ENCODE results near the gene CLSTN1.

CLSTN1 gene

DNA sequence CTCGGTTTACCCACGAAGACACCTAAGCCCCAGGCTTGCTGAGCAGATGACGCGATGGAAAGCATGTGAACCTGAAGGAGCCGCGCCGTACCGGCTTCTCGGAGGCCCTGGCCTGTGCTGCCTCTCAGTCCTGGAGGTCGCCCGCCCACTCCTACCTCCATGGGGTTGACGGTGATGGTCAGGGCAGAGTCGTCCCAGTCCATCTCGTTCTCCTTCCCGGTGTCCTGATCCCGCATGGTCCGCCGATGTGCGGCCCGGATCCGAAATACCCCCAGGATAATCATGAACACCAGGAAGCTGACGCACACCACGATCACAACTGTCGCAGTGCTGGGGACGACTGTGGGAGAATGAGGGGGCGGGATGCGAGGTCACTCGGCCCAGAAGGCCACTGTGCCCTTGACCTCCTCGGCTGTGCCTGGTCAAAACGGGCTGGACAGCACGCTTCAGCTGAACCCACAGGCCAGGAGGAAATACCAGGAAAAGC, 92.7 kb downstream of the CLSTN1 start:
- TF ChIP-seq POLR2AphosphoS5 (IDR thresholded peaks at IDR 0.05; ENCODE audit: low read depth, low read length) (peak; percentile 58; the same call in 1 of the 2 replicates), POU2F2 (IDR thresholded peaks at IDR 0.05; ENCODE audit: low read depth, low read length) (no peak), TAF1 (IDR thresholded peaks at IDR 0.05; ENCODE audit: low read depth, low read length) (no peak)
- DNase-seq (ENCODE audit: insufficient read length, low spot score) (no peak), FAIRE-seq (no peak)

DNA sequence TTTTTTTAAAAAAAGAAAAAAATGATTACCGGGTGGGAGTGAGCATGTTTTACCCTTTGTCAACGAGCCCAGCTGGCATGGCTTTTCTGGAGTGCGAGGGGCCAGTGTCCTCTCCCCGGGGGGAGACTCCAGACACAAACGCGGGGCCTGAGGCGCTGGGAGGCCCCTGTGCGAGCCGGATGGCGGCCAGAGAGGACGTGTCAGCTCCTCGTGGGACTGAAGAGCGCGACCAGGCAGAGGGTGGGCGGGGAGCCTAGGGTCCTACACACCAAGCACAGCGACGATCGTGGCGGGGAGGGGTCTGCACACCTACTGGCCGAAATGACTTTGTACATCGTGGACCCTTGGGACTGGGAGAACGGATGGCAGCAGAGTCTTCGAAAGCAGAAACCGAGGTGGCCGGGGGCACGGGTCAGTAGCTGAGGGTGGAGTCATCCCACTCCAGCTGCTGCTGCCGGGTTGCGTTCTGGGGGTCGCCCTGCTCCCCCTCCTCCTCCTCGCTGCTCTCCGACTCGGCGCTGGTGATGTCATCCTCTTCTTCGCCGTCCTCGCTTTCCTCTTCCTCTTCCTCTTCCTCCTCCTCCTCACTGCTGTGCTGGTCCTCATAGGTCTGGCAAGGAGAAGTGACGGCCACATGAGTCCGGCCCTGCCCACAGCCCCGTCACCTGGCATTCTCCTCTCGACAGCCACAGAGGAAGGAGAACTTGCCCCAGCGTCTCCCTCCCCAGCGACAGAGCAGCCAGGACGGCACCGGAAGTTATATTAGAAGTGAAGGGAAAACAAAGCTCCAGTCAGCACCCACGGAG, 93.5 kb downstream of the CLSTN1 start:
- DNase-seq (ENCODE audit: insufficient read length, low spot score) (no peak), FAIRE-seq (no peak)
- no peak; the same call in 1 of the 2 replicates for TF ChIP-seq POU2F2 (IDR thresholded peaks at IDR 0.05; ENCODE audit: low read depth, low read length)
- TF ChIP-seq POLR2AphosphoS5 (IDR thresholded peaks at IDR 0.05; ENCODE audit: low read depth, low read length): 0 out of 2 replicates have a peak, but pooled peaks have one; percentile 11
- peak; percentile 59; the same call in 1 of the 2 replicates for TF ChIP-seq POLR2A (IDR thresholded peaks at IDR 0.05; ENCODE audit: low read depth, low read length)

DNA sequence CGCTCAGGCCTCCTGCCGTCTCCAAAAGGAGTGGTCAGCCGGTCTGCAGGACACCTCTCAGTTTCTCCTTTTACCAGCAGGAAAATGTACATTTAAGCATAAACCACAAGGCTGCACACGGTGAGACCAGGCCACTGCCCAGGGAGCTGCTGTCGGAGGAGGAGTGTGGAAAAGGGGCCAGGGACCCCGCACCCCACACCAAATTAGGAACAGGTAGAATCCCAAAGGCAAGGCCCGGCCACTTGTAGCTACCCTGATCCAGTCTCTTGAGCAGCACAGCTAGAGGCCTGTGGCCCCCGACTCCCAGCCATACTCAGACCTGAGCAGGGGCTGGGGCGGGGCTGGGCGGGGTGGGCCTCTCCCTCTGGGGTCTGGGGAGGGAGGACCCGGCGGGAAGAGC, 94.2 kb downstream of the CLSTN1 start:
- FAIRE-seq (no peak), DNase-seq (ENCODE audit: insufficient read length, low spot score) (no peak)
- TF ChIP-seq PAX5 (IDR thresholded peaks at IDR 0.05; ENCODE audit: insufficient read depth, low read length, severe bottlenecking) (no peak), POU2F2 (IDR thresholded peaks at IDR 0.05; ENCODE audit: low read depth, low read length) (no peak), TAF1 (IDR thresholded peaks at IDR 0.05; ENCODE audit: low read depth, low read length) (no peak), POLR2A (IDR thresholded peaks at IDR 0.05; ENCODE audit: low read depth, low read length) (no peak), POLR2AphosphoS5 (IDR thresholded peaks at IDR 0.05; ENCODE audit: low read depth, low read length) (no peak)

DNA sequence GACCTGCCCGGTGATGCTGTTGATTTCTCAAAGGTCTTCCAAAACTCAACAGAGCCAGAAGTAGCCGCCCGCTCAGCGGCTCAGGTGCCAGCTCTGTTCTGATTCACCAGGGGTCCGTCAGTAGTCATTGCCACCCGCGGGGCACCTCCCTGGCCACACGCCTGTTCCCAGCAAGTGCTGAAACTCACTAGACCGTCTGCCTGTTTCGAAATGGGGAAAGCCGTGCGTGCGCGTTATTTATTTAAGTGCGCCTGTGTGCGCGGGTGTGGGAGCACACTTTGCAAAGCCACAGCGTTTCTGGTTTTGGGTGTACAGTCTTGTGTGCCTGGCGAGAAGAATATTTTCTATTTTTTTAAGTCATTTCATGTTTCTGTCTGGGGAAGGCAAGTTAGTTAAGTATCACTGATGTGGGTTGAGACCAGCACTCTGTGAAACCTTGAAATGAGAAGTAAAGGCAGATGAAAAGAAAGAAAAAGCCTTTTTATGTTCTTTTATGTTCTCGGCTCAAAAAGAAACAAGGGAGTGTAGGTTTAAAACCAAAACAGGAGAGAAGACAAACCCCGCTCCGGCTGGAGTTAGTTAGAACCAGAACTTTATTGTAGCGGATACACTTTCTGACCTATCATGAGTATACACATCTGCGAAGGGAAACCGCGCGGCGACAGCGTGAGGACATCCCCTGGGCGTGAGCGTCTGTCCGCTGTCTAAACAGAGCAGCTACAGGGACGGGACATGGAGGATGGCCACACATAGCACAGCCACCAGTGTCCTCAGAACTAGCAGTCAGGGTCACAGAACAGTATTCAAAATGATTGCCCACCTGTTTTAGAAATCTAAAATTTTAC, 95.1 kb downstream of the CLSTN1 start:
- TF ChIP-seq TAF1 (IDR thresholded peaks at IDR 0.05; ENCODE audit: low read depth, low read length) (no peak), POLR2AphosphoS5 (IDR thresholded peaks at IDR 0.05; ENCODE audit: low read depth, low read length) (no peak), POU2F2 (IDR thresholded peaks at IDR 0.05; ENCODE audit: low read depth, low read length) (0 out of 2 replicates have a peak, but pooled peaks have one; percentile 6), POLR2A (IDR thresholded peaks at IDR 0.05; ENCODE audit: low read depth, low read length) (no peak), PAX5 (IDR thresholded peaks at IDR 0.05; ENCODE audit: insufficient read depth, low read length, severe bottlenecking) (no peak), SPI1 (IDR thresholded peaks at IDR 0.05; ENCODE audit: low read depth, low read length) (no peak)
- FAIRE-seq (no peak), DNase-seq (ENCODE audit: insufficient read length, low spot score) (no peak)

DNA sequence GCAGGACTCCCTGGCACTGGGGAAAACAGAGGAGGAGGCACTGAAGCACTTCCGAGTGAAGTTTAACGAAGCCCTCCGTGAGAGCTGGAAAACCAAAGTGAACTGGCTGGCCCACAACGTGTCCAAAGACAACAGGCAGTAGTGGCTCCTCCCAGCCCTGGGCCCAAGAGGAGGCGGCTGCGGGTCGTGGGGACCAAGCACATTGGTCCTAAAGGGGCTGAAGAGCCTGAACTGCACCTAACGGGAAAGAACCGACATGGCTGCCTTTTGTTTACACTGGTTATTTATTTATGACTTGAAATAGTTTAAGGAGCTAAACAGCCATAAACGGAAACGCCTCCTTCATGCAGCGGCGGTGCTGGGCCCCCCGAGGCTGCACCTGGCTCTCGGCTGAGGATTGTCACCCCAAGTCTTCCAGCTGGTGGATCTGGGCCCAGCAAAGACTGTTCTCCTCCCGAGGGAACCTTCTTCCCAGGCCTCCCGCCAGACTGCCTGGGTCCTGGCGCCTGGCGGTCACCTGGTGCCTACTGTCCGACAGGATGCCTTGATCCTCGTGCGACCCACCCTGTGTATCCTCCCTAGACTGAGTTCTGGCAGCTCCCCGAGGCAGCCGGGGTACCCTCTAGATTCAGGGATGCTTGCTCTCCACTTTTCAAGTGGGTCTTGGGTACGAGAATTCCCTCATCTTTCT, 96.7 kb downstream of the CLSTN1 start:
- no peak for DNase-seq (ENCODE audit: insufficient read length, low spot score)
- TF ChIP-seq PAX5 (IDR thresholded peaks at IDR 0.05; ENCODE audit: insufficient read depth, low read length, severe bottlenecking) (no peak), SPI1 (IDR thresholded peaks at IDR 0.05; ENCODE audit: low read depth, low read length) (no peak), POLR2A (IDR thresholded peaks at IDR 0.05; ENCODE audit: low read depth, low read length) (no peak), TAF1 (IDR thresholded peaks at IDR 0.05; ENCODE audit: low read depth, low read length) (no peak), POU2F2 (IDR thresholded peaks at IDR 0.05; ENCODE audit: low read depth, low read length) (no peak), POLR2AphosphoS5 (IDR thresholded peaks at IDR 0.05; ENCODE audit: low read depth, low read length) (no peak)
- no peak for FAIRE-seq

DNA sequence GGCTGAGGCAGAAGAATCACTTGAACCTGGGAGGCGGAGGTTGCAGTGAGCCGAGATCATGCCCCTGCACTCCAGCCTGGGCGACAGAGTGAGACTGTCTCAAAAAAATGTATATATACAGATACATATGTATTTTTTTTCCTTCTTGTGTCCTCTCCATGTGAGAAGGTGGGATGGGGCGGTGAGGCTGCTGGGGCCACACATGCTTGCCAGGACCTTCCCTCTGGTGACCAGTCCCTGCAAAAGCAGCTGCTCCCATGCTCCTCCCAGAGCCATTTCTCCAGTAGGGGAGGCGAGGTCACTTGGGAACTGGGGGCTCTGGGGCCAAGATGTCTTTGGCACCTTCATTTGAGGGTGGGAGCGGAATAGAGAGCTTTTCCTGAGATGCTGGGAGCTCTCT, 97.4 kb downstream of the CLSTN1 start:
- DNase-seq (ENCODE audit: insufficient read length, low spot score) (no peak), FAIRE-seq (no peak)
- TF ChIP-seq TAF1 (IDR thresholded peaks at IDR 0.05; ENCODE audit: low read depth, low read length): no peak
- TF ChIP-seq POU2F2 (IDR thresholded peaks at IDR 0.05; ENCODE audit: low read depth, low read length): no peak
- TF ChIP-seq POLR2AphosphoS5 (IDR thresholded peaks at IDR 0.05; ENCODE audit: low read depth, low read length): no peak
- TF ChIP-seq POLR2A (IDR thresholded peaks at IDR 0.05; ENCODE audit: low read depth, low read length): no peak
- no peak for TF ChIP-seq PAX5 (IDR thresholded peaks at IDR 0.05; ENCODE audit: insufficient read depth, low read length, severe bottlenecking)
- TF ChIP-seq SPI1 (IDR thresholded peaks at IDR 0.05; ENCODE audit: low read depth, low read length): no peak

DNA sequence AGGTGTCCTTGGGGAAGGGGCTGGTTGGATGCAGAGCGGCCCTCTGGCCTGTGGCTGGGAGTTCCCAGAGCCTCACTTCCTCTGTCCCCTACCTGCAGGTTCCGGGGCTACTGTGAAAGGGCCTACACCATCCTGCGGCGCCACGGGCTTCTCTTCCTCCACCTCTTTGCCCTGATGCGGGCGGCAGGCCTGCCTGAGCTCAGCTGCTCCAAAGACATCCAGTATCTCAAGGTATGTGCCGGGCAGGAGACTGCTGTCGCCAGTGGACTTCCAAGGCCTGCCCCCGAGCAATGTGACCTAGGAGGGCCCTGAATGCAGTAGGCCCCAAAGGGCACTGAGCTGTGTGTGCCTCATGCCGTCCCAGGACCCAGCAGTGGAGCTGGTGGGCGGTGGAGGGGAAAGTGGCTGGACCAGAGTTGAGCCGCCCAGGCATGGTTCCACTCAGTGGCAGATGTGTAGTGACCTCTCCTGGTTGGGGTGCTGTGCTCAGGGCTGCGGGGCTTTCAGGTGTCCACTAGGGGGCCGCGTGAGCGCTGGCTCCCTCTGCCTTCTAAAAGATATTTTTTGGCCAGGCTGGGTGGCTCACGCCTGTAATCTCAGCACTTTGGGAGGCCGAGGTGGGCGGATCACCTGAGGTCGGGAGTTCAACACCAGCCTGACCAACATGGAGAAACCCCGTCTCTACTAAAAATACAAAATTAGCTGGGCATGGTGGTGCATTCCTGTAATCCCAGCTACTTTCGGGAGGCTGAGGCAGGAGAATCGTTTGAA, 98.9 kb downstream of the CLSTN1 start:
- FAIRE-seq (peak; percentile 81), DNase-seq (ENCODE audit: insufficient read length, low spot score) (peak; percentile 85)
- TF ChIP-seq PAX5 (IDR thresholded peaks at IDR 0.05; ENCODE audit: insufficient read depth, low read length, severe bottlenecking) (no peak), POU2F2 (IDR thresholded peaks at IDR 0.05; ENCODE audit: low read depth, low read length) (no peak), POLR2A (IDR thresholded peaks at IDR 0.05; ENCODE audit: low read depth, low read length) (no peak), SPI1 (IDR thresholded peaks at IDR 0.05; ENCODE audit: low read depth, low read length) (no peak), POLR2AphosphoS5 (IDR thresholded peaks at IDR 0.05; ENCODE audit: low read depth, low read length) (no peak)

DNA sequence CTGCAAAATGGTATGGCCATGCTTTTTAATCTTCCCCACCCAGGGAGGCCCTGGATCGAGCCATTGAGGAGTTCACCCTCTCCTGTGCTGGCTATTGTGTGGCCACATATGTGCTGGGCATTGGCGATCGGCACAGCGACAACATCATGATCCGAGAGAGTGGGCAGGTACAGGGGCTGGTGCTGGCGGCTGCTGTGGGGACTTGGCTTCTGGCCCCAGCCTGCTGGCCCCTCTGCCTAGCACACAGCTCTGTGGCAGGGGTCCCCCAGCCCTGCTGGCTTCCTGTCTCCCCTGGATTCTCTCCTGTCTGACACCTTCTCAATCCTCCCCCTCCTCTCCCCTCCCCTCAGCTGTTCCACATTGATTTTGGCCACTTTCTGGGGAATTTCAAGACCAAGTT, 99.8 kb downstream of the CLSTN1 start:
- DNase-seq (ENCODE audit: insufficient read length, low spot score) (no peak), FAIRE-seq (no peak)
- TF ChIP-seq TAF1 (IDR thresholded peaks at IDR 0.05; ENCODE audit: low read depth, low read length): no peak
- TF ChIP-seq POLR2A (IDR thresholded peaks at IDR 0.05; ENCODE audit: low read depth, low read length): no peak
- TF ChIP-seq POU2F2 (IDR thresholded peaks at IDR 0.05; ENCODE audit: low read depth, low read length): no peak
- TF ChIP-seq PAX5 (IDR thresholded peaks at IDR 0.05; ENCODE audit: insufficient read depth, low read length, severe bottlenecking): no peak
- TF ChIP-seq POLR2AphosphoS5 (IDR thresholded peaks at IDR 0.05; ENCODE audit: low read depth, low read length): no peak
- TF ChIP-seq SPI1 (IDR thresholded peaks at IDR 0.05; ENCODE audit: low read depth, low read length): no peak
